SH-SY5Y (cell line): ENCODE measurements around the gene TULP1.
A peak's percentile ranks its signal among the peaks of the same experiment; 100 is the strongest.

ENCODE experiments used
- GATA2 ChIP-seq: IDR thresholded peaks from 2 replicates; pipeline ENCODE4 v1.6.1; 2011; ENCODE audit warnings: mild to moderate bottlenecking, low read depth, low read length
- GATA3 ChIP-seq: IDR thresholded peaks from 2 replicates; pipeline ENCODE4 v1.6.1; 2011; ENCODE audit warnings: low read depth, mild to moderate bottlenecking, low read length, moderate library complexity

Gene TULP1

DNA sequence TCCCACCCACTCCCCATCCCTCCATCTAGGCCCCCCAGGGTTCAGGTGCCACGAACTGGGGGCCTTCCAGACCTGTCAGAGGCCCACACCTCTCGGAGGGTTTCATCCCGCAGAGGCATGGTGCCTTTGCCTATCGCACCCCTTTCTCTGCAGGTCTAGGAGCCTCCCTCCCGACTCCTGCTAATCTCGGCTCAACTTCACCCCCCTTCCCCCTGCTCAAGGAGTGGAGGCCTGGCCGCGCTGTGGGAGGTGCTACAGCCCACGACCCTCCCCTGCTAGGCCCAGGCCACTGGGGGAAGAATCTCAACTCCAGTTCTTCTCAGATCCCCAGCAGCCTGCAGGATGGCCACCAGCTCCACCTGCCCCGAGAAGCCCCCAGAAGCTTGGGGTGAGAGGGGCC lies at the start of gene TULP1:
Gene TULP1 (minus strand): TSS at position 157 of the 400 bp plus-strand sequence. CDS start 38 bp downstream, at position 119.
- no peak for TF ChIP-seq GATA3

GRCh38 chr6:35562060-35562459 lies 49.4 kb upstream of the TULP1 start:
- TF ChIP-seq GATA2 (no peak), GATA3 (no peak)

DNA sequence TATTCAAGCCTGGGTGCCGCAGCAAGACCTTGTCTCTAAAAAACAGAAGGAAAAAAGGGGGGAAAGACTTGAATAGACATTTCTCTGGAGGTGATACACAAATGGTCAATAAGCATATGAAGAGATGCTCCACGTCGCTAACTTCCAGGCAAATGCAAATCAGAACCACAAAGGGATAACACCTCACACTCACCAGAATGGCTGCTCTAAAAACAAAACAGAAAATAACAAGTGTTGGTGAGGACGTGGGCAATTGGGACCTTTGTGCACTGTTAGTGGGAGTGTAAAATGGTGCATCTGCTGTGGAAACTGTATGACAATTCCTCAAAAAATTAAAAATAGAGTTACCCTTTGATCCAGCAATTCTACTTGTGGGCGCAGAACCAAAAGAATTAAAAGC lies 48.4 kb upstream of the TULP1 start:
- TF ChIP-seq GATA2 (no peak), GATA3 (no peak)

- TF ChIP-seq GATA3 (no peak), GATA2 (no peak)
Observed at GRCh38 chr6:35558571-35558970, 45.9 kb upstream of the TULP1 start.

- TF ChIP-seq GATA3: no peak
- TF ChIP-seq GATA2: no peak
Observed at GRCh38 chr6:35557239-35557638, 44.5 kb upstream of the TULP1 start.

GRCh38 chr6:35554811-35555210 lies 42.1 kb upstream of the TULP1 start:
- no peak for TF ChIP-seq GATA2
- no peak for TF ChIP-seq GATA3

- TF ChIP-seq GATA2 (no peak), GATA3 (no peak)
Observed at GRCh38 chr6:35553315-35553714, 40.6 kb upstream of the TULP1 start.

- TF ChIP-seq GATA3: no peak
- TF ChIP-seq GATA2: no peak
Observed at GRCh38 chr6:35552285-35552917, 39.7 kb upstream of the TULP1 start.

- TF ChIP-seq GATA3: no peak
- no peak for TF ChIP-seq GATA2
Observed at GRCh38 chr6:35550437-35550836, 37.7 kb upstream of the TULP1 start.

- TF ChIP-seq GATA3: no peak
- TF ChIP-seq GATA2: no peak
Observed at GRCh38 chr6:35547676-35548075, 35.0 kb upstream of the TULP1 start.

- TF ChIP-seq GATA2 (no peak), GATA3 (no peak)
Observed at GRCh38 chr6:35544769-35545361, 32.2 kb upstream of the TULP1 start.

DNA sequence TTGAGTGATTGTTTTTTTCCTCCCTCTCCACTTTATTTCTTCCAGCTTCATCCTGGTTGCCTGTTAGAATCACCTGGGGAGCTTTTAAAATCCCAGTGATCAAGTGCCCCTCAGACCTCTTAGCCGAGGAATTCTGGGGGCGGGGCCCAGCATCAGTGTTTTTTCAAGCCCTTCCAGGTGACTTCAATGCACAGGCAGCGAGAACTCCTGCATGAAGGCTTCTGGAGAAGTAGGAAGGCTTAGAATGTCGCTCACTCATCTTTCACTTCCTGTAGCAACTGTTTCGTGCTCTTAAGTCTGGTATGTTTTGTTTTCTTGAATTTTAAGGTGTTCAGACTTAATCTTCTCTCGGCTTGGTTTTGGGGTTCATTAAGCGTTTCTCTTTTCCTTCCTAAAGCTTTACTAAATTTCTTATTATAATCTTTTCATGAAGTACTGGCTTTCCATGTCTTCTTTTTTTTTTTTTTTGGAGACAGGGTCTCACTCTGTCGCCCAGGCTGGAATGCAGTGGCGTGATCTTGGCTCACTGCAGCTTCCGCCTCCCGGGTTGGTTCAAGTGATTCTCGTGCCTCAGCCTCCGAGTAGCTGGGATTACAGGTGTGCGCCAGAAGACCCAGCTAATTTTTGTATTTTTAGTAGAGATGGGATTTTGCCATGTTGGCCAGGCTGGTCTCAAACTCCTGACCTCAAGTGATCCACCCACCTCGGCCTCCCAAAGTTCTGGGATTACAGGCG lies 30.9 kb upstream of the TULP1 start:
- TF ChIP-seq GATA2 (no peak), GATA3 (no peak)

- TF ChIP-seq GATA2: no peak
- no peak for TF ChIP-seq GATA3
Observed at GRCh38 chr6:35541836-35542235, 29.1 kb upstream of the TULP1 start.

DNA sequence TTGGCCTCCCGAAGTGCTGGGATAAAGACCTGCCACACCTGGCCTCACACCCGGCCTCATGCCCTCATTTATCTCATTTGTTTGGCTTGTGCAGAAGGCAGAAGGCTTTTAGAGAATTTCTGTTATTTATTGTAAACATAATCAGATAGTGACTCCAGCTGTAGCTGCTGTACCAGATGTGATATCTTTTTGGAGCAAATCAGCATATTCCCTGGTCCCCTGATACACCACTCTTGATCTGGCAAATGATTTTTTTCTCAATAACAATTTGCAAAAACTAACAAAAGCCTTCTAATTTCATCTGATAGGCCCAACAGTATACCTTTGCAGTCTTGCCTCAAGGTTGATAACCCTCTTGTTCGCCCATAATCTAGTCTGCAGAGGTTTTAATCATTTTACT lies 26.5 kb upstream of the TULP1 start:
- TF ChIP-seq GATA3 (peak; percentile 83), GATA2 (peak; percentile 82)

DNA sequence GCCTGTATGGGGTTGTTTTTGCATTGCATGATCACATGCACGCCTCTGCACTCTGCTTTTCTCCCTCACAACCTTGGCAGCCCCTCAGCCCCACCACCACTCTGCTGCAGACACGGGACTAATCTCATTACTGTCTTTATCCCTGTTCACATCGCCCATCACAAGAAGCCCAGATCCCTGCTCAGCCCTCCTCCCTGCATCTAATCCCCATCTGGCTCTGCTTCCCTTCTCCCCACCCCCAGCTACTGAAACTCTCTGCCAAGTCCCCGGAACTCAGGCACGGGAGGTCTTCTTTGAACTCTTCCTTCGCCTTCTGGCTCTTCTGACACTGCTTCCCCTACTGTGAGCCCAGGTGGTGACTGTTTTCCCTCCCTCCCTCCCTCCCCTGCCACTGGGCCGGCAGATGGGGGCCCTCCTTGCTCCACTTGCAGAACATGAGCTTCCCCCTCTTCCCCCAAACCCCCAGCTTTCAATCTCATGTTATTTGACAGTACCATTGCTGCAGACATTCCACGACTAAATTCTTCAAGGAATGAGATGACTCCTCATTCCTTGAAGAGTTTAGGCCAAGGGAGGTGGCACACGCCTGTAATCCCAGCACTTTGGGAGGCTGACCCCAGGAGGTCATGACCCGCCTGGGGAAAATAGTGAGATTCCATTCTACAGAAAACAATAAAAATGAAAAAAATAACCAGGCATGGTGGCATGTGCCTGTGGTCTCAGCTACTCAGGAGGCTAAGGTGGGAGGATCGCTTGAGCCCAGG lies 21.9 kb upstream of the TULP1 start:
- TF ChIP-seq GATA3: peak; percentile 70
- TF ChIP-seq GATA2: peak; percentile 97

GRCh38 chr6:35533981-35534380 lies 21.3 kb upstream of the TULP1 start:
- no peak for TF ChIP-seq GATA2
- TF ChIP-seq GATA3: no peak

GRCh38 chr6:35532126-35532525 lies 19.4 kb upstream of the TULP1 start:
- TF ChIP-seq GATA3: no peak
- no peak for TF ChIP-seq GATA2
